Ishikawa (cell line): ENCODE data around the gene PLPPR1.

ENCODE experiments used
- CEBPB ChIP-seq: IDR thresholded peaks from 2 replicates; pipeline ENCODE4 v1.6.1; 2012
- CREB1 ChIP-seq: IDR thresholded peaks from 2 replicates; pipeline ENCODE4 v1.6.1; 2012; ENCODE audit warnings: low read depth
- EGR1 ChIP-seq: IDR thresholded peaks from 2 replicates; pipeline ENCODE4 v1.6.1; 2012
- EP300 ChIP-seq: IDR thresholded peaks from 2 replicates; pipeline ENCODE4 v1.6.1; 2012; ENCODE audit warnings: borderline replicate concordance
- FOXM1 ChIP-seq: IDR thresholded peaks from 2 replicates; pipeline ENCODE4 v1.6.1; 2012; ENCODE audit warnings: low read depth, borderline replicate concordance
- MAX ChIP-seq: IDR thresholded peaks from 2 replicates; pipeline ENCODE4 v1.6.1; 2012
- NFIC ChIP-seq: IDR thresholded peaks from 2 replicates; pipeline ENCODE4 v1.6.1; 2012
- RAD21 ChIP-seq: IDR thresholded peaks from 2 replicates; pipeline ENCODE4 v1.6.1; 2012; ENCODE audit warnings: low read depth
- REST ChIP-seq: IDR thresholded peaks from 2 replicates; pipeline ENCODE4 v1.6.1; 2012; ENCODE audit warnings: low read depth, mild to moderate bottlenecking
- TAF1 ChIP-seq: IDR thresholded peaks from 2 replicates; pipeline ENCODE4 v1.6.1; 2012; ENCODE audit warnings: low read depth, mild to moderate bottlenecking
- TCF12 ChIP-seq: IDR thresholded peaks from 2 replicates; pipeline ENCODE4 v1.6.1; 2012; ENCODE audit warnings: low read depth
- TEAD4 ChIP-seq: IDR thresholded peaks from 2 replicates; pipeline ENCODE4 v1.6.1; 2012
- USF1 ChIP-seq: IDR thresholded peaks from 2 replicates; pipeline ENCODE4 v1.6.1; 2012
- YY1 ChIP-seq: IDR thresholded peaks from 2 replicates; pipeline ENCODE4 v1.6.1; 2012; ENCODE audit warnings: low read depth
- ZBTB7A ChIP-seq: IDR thresholded peaks from 2 replicates; pipeline ENCODE4 v1.6.1; 2012; ENCODE audit warnings: low read depth

The PLPPR1 gene

GRCh38 chr9:101028346-101029314 lies at the start of gene PLPPR1:
PLPPR1 (plus strand) TSS chr9:101028727.
- TF ChIP-seq EGR1 (peak; percentile 22; the same call in 1 of the 2 replicates), YY1 (no peak), MAX (peak; percentile 29; the same call in 1 of the 2 replicates)

- TF ChIP-seq YY1 = no peak
- TF ChIP-seq ZBTB7A = no peak
- no peak for TF ChIP-seq NFIC
- TF ChIP-seq RAD21 = no peak
- no peak for TF ChIP-seq MAX
- no peak for TF ChIP-seq USF1
- TF ChIP-seq EP300 = no peak
- TF ChIP-seq FOXM1 = no peak
- TF ChIP-seq CREB1 = no peak
- TF ChIP-seq REST = no peak
- TF ChIP-seq EGR1 = no peak
- no peak for TF ChIP-seq TEAD4
- no peak for TF ChIP-seq TAF1
These were observed 38.8 kb upstream of the PLPPR1 start for GRCh38 chr9:100989731-100990130.

- TF ChIP-seq EP300 (no peak), CEBPB (no peak), TAF1 (no peak), USF1 (no peak), NFIC (no peak), CREB1 (no peak), YY1 (no peak), ZBTB7A (no peak), MAX (no peak), FOXM1 (no peak), TEAD4 (no peak), EGR1 (no peak), REST (no peak), TCF12 (no peak), RAD21 (no peak)
These were observed 37.7 kb upstream of the PLPPR1 start for GRCh38 chr9:100990605-100991381.

- TF ChIP-seq EP300 (no peak), REST (no peak), USF1 (no peak), EGR1 (no peak), CREB1 (no peak), NFIC (no peak), RAD21 (no peak), MAX (no peak), TEAD4 (no peak), CEBPB (no peak), TCF12 (no peak), TAF1 (no peak), YY1 (no peak), FOXM1 (no peak), ZBTB7A (no peak)
These were observed 35.9 kb upstream of the PLPPR1 start for GRCh38 chr9:100992632-100993031.
